ENCODE results near the gene NR0B2. TPM values are rescaled to one million over a fixed set of nuclear protein-coding genes. Genes with fewer than 3 reads are reported as not detected.

NR0B2 gene
- total and polyA plus RNA-seq, 10 of the 15 experiments (the other 5 are each of a cell fraction or from before 2014, with no cell fraction given), result not detected

- TF ChIP-seq EED (IDR thresholded peaks at IDR 0.05; ENCODE audit: low read depth), result peak; percentile 41; the same call in 1 of the 2 replicates
- no peak for TF ChIP-seq ATF7 (IDR thresholded peaks at IDR 0.05; ENCODE audit: low read depth)
- no peak for TF ChIP-seq NFYA (IDR thresholded peaks at IDR 0.05; ENCODE audit: borderline replicate concordance, low read depth, low read length)
- TF ChIP-seq SRF (IDR thresholded peaks at IDR 0.05; ENCODE audit: low read depth in 2 of 2, low read length in 2 of 2), result no peak
- peak; percentile 13 for TF ChIP-seq SP1 (IDR thresholded peaks at IDR 0.05; ENCODE audit: low read depth, low read length)
- no peak for TF ChIP-seq RBBP5 (conservative IDR thresholded peaks at IDR 0.05)
- TF ChIP-seq CREB1 (IDR thresholded peaks at IDR 0.05; ENCODE audit: low read depth), result 0 out of 2 replicates have a peak, but pooled peaks have one; percentile 25
- TF ChIP-seq NR2C1 (IDR thresholded peaks at IDR 0.05), result peak; percentile 10; the same call in 1 of the 2 replicates
- TF ChIP-seq SREBF1 (IDR thresholded peaks at IDR 0.05; ENCODE audit: low read length), result no peak
- no peak for TF ChIP-seq ZNF217 (IDR thresholded peaks at IDR 0.05)
- no peak for TF ChIP-seq CHD4 (IDR thresholded peaks at IDR 0.05)
- TF ChIP-seq CREM (IDR thresholded peaks at IDR 0.05; ENCODE audit: low read depth), result 0 out of 2 replicates have a peak, but pooled peaks have one; percentile 25
- peak; percentile 44 for TF ChIP-seq SIX5 (IDR thresholded peaks at IDR 0.05; ENCODE audit: low read depth, low read length, severe bottlenecking)
- peak; percentile 50; the same call in 1 of the 2 replicates for TF ChIP-seq FOXM1 (IDR thresholded peaks at IDR 0.05; ENCODE audit: low read depth, low read length)
- peak; percentile 19; the same call in 1 of the 2 replicates for TF ChIP-seq BMI1 (IDR thresholded peaks at IDR 0.05; ENCODE audit: borderline replicate concordance)
- TF ChIP-seq NFYB (IDR thresholded peaks at IDR 0.05; ENCODE audit: insufficient read depth, low read depth, low read length), result no peak
- no peak for TF ChIP-seq ZNF622 (IDR thresholded peaks at IDR 0.05)
- TF ChIP-seq GATAD2B (conservative IDR thresholded peaks at IDR 0.05; ENCODE audit: low read depth), result no peak
- TF ChIP-seq FOXK2 (IDR thresholded peaks at IDR 0.05), result 0 out of 2 replicates have a peak, but pooled peaks have one; percentile 50
- no peak for TF ChIP-seq MYB (IDR thresholded peaks at IDR 0.05; ENCODE audit: borderline replicate concordance, low read depth, low read length)
- peak; percentile 55 for TF ChIP-seq ATF2 (IDR thresholded peaks at IDR 0.05; ENCODE audit: low read length)
- no peak for TF ChIP-seq GABPA (IDR thresholded peaks at IDR 0.05; ENCODE audit: low read depth)
- peak; percentile 69 to 79 for TF ChIP-seq IKZF2 (IDR thresholded peaks at IDR 0.05)
- TF ChIP-seq TAF1 (IDR thresholded peaks at IDR 0.05; ENCODE audit: borderline replicate concordance, low read depth, low read length), result peak; percentile 97
- TF ChIP-seq MXI1 (IDR thresholded peaks at IDR 0.05; ENCODE audit: low read depth, low read length), result peak; percentile 88
- TF ChIP-seq SREBF2 (IDR thresholded peaks at IDR 0.05; ENCODE audit: low read length), result no peak
- peak; percentile 98 for TF ChIP-seq POLR2A (IDR thresholded peaks at IDR 0.05; ENCODE audit: low read depth, low read length)
- peak; percentile 99 for TF ChIP-seq CHD2 (IDR thresholded peaks at IDR 0.05; ENCODE audit: borderline replicate concordance, low read depth, low read length)
- TF ChIP-seq ZNF592 (IDR thresholded peaks at IDR 0.05), result no peak
- no peak for TF ChIP-seq JUNB (IDR thresholded peaks at IDR 0.05)
Measured at GRCh38 chr1:26900001-26900814, 13.6 kb downstream of the NR0B2 start, which contains the start of gene GPATCH3 (continued).
